Hematopoietic multipotent progenitor cell treated with erythropoietin and hydrocortisone succinate and interleukin-3 and kit ligand, for 17 days (in vitro differentiated cells): ENCODE results near the gene ATP2B1.

Source experiments
- DNase-seq: peaks from one replicate; pipeline ENCODE4 v3.0.0-alpha.2; 2015; ENCODE audit warnings: low spot score

Gene ATP2B1

GRCh38 chr12:89692439-89692838, 16.2 kb downstream of the ATP2B1 start:
- DNase-seq = no peak

GRCh38 chr12:89691659-89692058, 17.0 kb downstream of the ATP2B1 start:
- DNase-seq = no peak

GRCh38 chr12:89690925-89691324, 17.7 kb downstream of the ATP2B1 start:
- DNase-seq = no peak

GRCh38 chr12:89689306-89689705, 19.3 kb downstream of the ATP2B1 start:
- DNase-seq = no peak

GRCh38 chr12:89686311-89686710, 22.3 kb downstream of the ATP2B1 start:
- no peak for DNase-seq

- DNase-seq = no peak
Observed at GRCh38 chr12:89685363-89685972, 23.2 kb downstream of the ATP2B1 start.

- no peak for DNase-seq
Observed at GRCh38 chr12:89684136-89684535, 24.5 kb downstream of the ATP2B1 start.

GRCh38 chr12:89682284-89682683, 26.4 kb downstream of the ATP2B1 start:
- DNase-seq = no peak

- DNase-seq = no peak
Observed at GRCh38 chr12:89680409-89680808, 28.2 kb downstream of the ATP2B1 start.

GRCh38 chr12:89679631-89680030, 29.0 kb downstream of the ATP2B1 start:
- no peak for DNase-seq

GRCh38 chr12:89678225-89678624, 30.4 kb downstream of the ATP2B1 start:
- peak; percentile 27 for DNase-seq

- no peak for DNase-seq
Observed at GRCh38 chr12:89676930-89677329, 31.7 kb downstream of the ATP2B1 start.

- peak; percentile 44 for DNase-seq
Observed at GRCh38 chr12:89674326-89674942, 34.2 kb downstream of the ATP2B1 start.

- DNase-seq = no peak
Observed at GRCh38 chr12:89673603-89674002, 35.0 kb downstream of the ATP2B1 start.

- DNase-seq = no peak
Observed at GRCh38 chr12:89672589-89672979, 36.1 kb downstream of the ATP2B1 start.

- DNase-seq = no peak
Observed at GRCh38 chr12:89671469-89671868, 37.2 kb downstream of the ATP2B1 start.

GRCh38 chr12:89669197-89669596, 39.4 kb downstream of the ATP2B1 start:
- no peak for DNase-seq

- no peak for DNase-seq
Observed at GRCh38 chr12:89665556-89665955, 43.1 kb downstream of the ATP2B1 start.

- no peak for DNase-seq
Observed at GRCh38 chr12:89664441-89664840, 44.2 kb downstream of the ATP2B1 start.

GRCh38 chr12:89663577-89664357, 44.9 kb downstream of the ATP2B1 start:
- DNase-seq = peak; percentile 69

- peak; percentile 15 for DNase-seq
Observed at GRCh38 chr12:89662623-89663022, 46.0 kb downstream of the ATP2B1 start.

- DNase-seq = no peak
Observed at GRCh38 chr12:89661706-89662330, 46.8 kb downstream of the ATP2B1 start.

- DNase-seq = no peak
Observed at GRCh38 chr12:89657739-89658138, 50.9 kb downstream of the ATP2B1 start.
